HepG2 (cell line): ENCODE results near the gene CEBPZOS. TPM values are rescaled to one million over a fixed set of nuclear protein-coding genes. Genes with fewer than 3 reads are reported as not detected.

Experiments
- AGO1 ChIP-seq: fragments of 200-400 bp; formaldehyde crosslinking; IDR thresholded peaks from 2 replicates; pipeline ENCODE4 v1.6.1; 2017; ENCODE audit warnings: mild to moderate bottlenecking, low read depth, low read length, moderate library complexity; ENCODE audit not compliant: poor library complexity, severe bottlenecking
- BCLAF1 ChIP-seq: fragments of 450-650 bp; IDR thresholded peaks from 2 replicates; pipeline ENCODE4 v1.6.1; 2017; ENCODE audit warnings: mild to moderate bottlenecking
- DRAP1 ChIP-seq: IDR thresholded peaks from 2 replicates; pipeline ENCODE4 v1.6.1; 2016; ENCODE audit warnings: missing genetic modification reagents, missing compliant biosample characterization
- HINFP ChIP-seq: sonication (generic); formaldehyde crosslinking; IDR thresholded peaks from 2 replicates; pipeline ENCODE4 v1.4.0; 2020; ENCODE audit warnings: low read depth, mild to moderate bottlenecking, missing genetic modification reagents
- HMG20A ChIP-seq: IDR thresholded peaks from 2 replicates; pipeline ENCODE4 v1.6.1; 2016; ENCODE audit warnings: borderline replicate concordance
- HNRNPL ChIP-seq: fragments of 200-400 bp; formaldehyde crosslinking; IDR thresholded peaks from 2 replicates; pipeline ENCODE4 v1.6.1; 2017; ENCODE audit warnings: mild to moderate bottlenecking, low read depth, low read length
- KDM2A ChIP-seq: sonication (generic); formaldehyde crosslinking; IDR thresholded peaks from 2 replicates; pipeline ENCODE4 v1.4.0; 2020; ENCODE audit warnings: low read depth, missing genetic modification reagents, borderline replicate concordance
- MXD4 ChIP-seq: IDR thresholded peaks from 2 replicates; pipeline ENCODE4 v1.6.1; 2016; ENCODE audit warnings: mild to moderate bottlenecking, missing biosample characterization, missing genetic modification reagents
- NFIB ChIP-seq: sonication (generic); formaldehyde crosslinking; IDR thresholded peaks from 2 replicates; pipeline ENCODE4 v1.9.0; 2021; ENCODE audit warnings: missing genetic modification reagents, mild to moderate bottlenecking, borderline replicate concordance
- NR2C2 ChIP-seq: sonication (generic); formaldehyde crosslinking; IDR thresholded peaks from 2 replicates; pipeline ENCODE4 v1.4.0; 2020; ENCODE audit warnings: missing genetic modification reagents, mild to moderate bottlenecking, moderate library complexity, borderline replicate concordance
- PAXIP1 ChIP-seq: sonication (generic); formaldehyde crosslinking; conservative IDR thresholded peaks from 2 replicates; pipeline ENCODE4 v1.4.0; 2020; ENCODE audit warnings: mild to moderate bottlenecking, missing genetic modification reagents, moderate library complexity
- TMF1 ChIP-seq: sonication (generic); formaldehyde crosslinking; IDR thresholded peaks from 2 replicates; pipeline ENCODE4 v1.8.1; 2022; ENCODE audit warnings: low read depth, missing genetic modification reagents
- ZNF230 ChIP-seq: sonication (generic); formaldehyde crosslinking; IDR thresholded peaks from 2 replicates; pipeline ENCODE4 v1.4.0; 2020; ENCODE audit warnings: mild to moderate bottlenecking, missing genetic modification reagents
- ZNF234 ChIP-seq: sonication (generic); formaldehyde crosslinking; conservative IDR thresholded peaks from 2 replicates; pipeline ENCODE4 v1.5.1; 2020; ENCODE audit warnings: mild to moderate bottlenecking, missing genetic modification reagents
- ZNF274 ChIP-seq: sonication (generic); formaldehyde crosslinking; IDR thresholded peaks from 2 replicates; pipeline ENCODE4 v1.5.1; 2020; ENCODE audit warnings: mild to moderate bottlenecking, missing genetic modification reagents
- ZNF30 ChIP-seq: sonication (generic); formaldehyde crosslinking; IDR thresholded peaks from 2 replicates; pipeline ENCODE4 v1.5.0; 2020; ENCODE audit warnings: mild to moderate bottlenecking, missing genetic modification reagents
- ZNF317 ChIP-seq: sonication (generic); formaldehyde crosslinking; IDR thresholded peaks from 2 replicates; pipeline ENCODE4 v1.5.0; 2020; ENCODE audit warnings: mild to moderate bottlenecking, missing genetic modification reagents
- ZNF570 ChIP-seq: sonication (generic); formaldehyde crosslinking; IDR thresholded peaks from 2 replicates; pipeline ENCODE4 v1.4.0; 2020; ENCODE audit warnings: mild to moderate bottlenecking, missing genetic modification reagents, borderline replicate concordance
- ZNF737 ChIP-seq: sonication (generic); formaldehyde crosslinking; IDR thresholded peaks from 2 replicates; pipeline ENCODE4 v1.5.0; 2020; ENCODE audit warnings: missing genetic modification reagents, mild to moderate bottlenecking, borderline replicate concordance
- polyA plus RNA-seq, 8 experiments: library from polyadenylated mRNA; depleted of rRNA in 3 of 8; stranded (reverse) in 7 of 8; unstranded in 1 of 8; fragments of >200 nt; fragmentation: Illumina TruSeq in 4 of 8; extraction: Trizol in 4 of 8; gene quantifications; 2 replicates each; pipeline versions ENCODE4 v1.2.1 to v1.2.3, GENCODE V29; 2011 to 2016; ENCODE audit warnings: low read depth in 4 of 8, missing spikeins in 1 of 8, mixed read lengths in 1 of 8; ENCODE audit not compliant: insufficient read depth in 1 of 8
- total RNA-seq, 5 experiments: library from RNA; depleted of rRNA; stranded (reverse); fragments of >200 nt; fragmentation: Illumina TruSeq; extraction: Trizol; gene quantifications; 2 replicates each; pipeline ENCODE4 v1.2.3, GENCODE V29; 2016; ENCODE audit warnings: low read depth in 1 of 5

CEBPZOS gene
- total and polyA plus RNA-seq, 2 of the 13 experiments (the other 11 are each of a cell fraction or from before 2014, with no cell fraction given): 18.6 to 44.7 TPM

- TF ChIP-seq TMF1 (peak; percentile 78), NR2C2 (CRISPR knock-in tag) (peak; percentile 54), ZNF234 (CRISPR knock-in tag) (peak; percentile 83; the same call in 1 of the 2 replicates), ZNF30 (no peak), BCLAF1 (no peak), ZNF570 (CRISPR knock-in tag) (no peak), MXD4 (CRISPR knock-in tag) (peak; percentile 96), NFIB (no peak), HINFP (CRISPR knock-in tag) (peak; percentile 43; the same call in 1 of the 2 replicates), AGO1 (no peak), KDM2A (CRISPR knock-in tag) (peak; percentile 98), DRAP1 (CRISPR knock-in tag) (peak; percentile 93), ZNF230 (CRISPR knock-in tag) (peak; percentile 90; the same call in 1 of the 2 replicates), ZNF274 (CRISPR knock-in tag) (peak; percentile 92), ZNF317 (CRISPR knock-in tag) (peak; percentile 88), PAXIP1 (peak; percentile 13; the same call in 1 of the 2 replicates), HMG20A (CRISPR knock-in tag) (peak; percentile 15; the same call in 1 of the 2 replicates), ZNF737 (peak; percentile 96; the same call in 1 of the 2 replicates), HNRNPL (peak; percentile 81)
These were observed 35.2 kb downstream of the CEBPZOS start, which contains the start of the genes CEBPZ and NDUFAF7 (continued) for GRCh38 chr2:37231241-37232130.
